Naive thymus-derived CD4-positive, alpha-beta T cell (primary cell): Measurements from ENCODE around the gene TCTN2. TPM values are rescaled to one million over a fixed set of nuclear protein-coding genes. Genes with fewer than 3 reads are reported as not detected.

Experiments
- ATAC-seq: fragments of 150-1000 bp; cut with Tn5 transposase; 2 replicates; pipeline ENCODE4 v1.10.0; 2021; ENCODE audit warnings: mild to moderate bottlenecking, moderate library complexity
- CTCF ChIA-PET: fragments of 350-600 bp; sonication (Branson Sonifier 250); formaldehyde crosslinking; loops from one replicate; lab custom pipeline; 2021; ENCODE audit warnings: antibody characterized with exemption; lab: Charles Lee
- POLR2A ChIA-PET: fragments of 350-600 bp; sonication (Branson Sonifier 250); formaldehyde crosslinking; loops from one replicate; lab custom pipeline; 2021; ENCODE audit warnings: antibody characterized with exemption, inconsistent platforms; lab: Charles Lee
- DNase-seq, 9 donors: peaks; one replicate each; pipeline versions ENCODE4 v3.0.0 to v3.0.0-alpha.2; 2020 to 2022; ENCODE audit warnings: mixed read lengths in 1 of 9
- H3K27ac ChIP-seq: one replicate; pipeline ENCODE4 v1.7.0; 2013; ENCODE audit warnings: mild to moderate bottlenecking, low read depth, low read length, moderate library complexity
- H3K27me3 ChIP-seq, 2 donors: one replicate each; pipeline ENCODE4 v1.7.0; 2013; ENCODE audit warnings: low read length in 2 of 2, mild to moderate bottlenecking in 2 of 2, moderate library complexity in 2 of 2; ENCODE audit not compliant: control insufficient read depth in 2 of 2, insufficient read depth in 2 of 2
- H3K36me3 ChIP-seq, 3 experiments: 1 replicate in 2 of 3; 2 replicates in 1 of 3; pipeline ENCODE4 v1.7.0; 2013; ENCODE audit warnings: low read length in 3 of 3, mild to moderate bottlenecking in 3 of 3, moderate library complexity in 1 of 3; ENCODE audit not compliant: insufficient read depth in 3 of 3, control insufficient read depth in 2 of 3
- H3K4me1 ChIP-seq, 2 donors: one replicate each; pipeline ENCODE4 v1.7.0; 2013; ENCODE audit warnings: low read length in 2 of 2, mild to moderate bottlenecking in 2 of 2, moderate library complexity in 1 of 2; ENCODE audit not compliant: control insufficient read depth in 2 of 2, insufficient read depth in 2 of 2
- H3K4me3 ChIP-seq: 2 replicates; pipeline ENCODE4 v1.7.0; 2013; ENCODE audit warnings: mild to moderate bottlenecking, low read length
- H3K9me3 ChIP-seq, 3 experiments: 1 replicate in 2 of 3; 2 replicates in 1 of 3; pipeline ENCODE4 v1.7.0; 2013; ENCODE audit warnings: low read length in 3 of 3; ENCODE audit not compliant: control insufficient read depth in 2 of 3
- H3K27ac Mint-ChIP-seq, 9 donors: one replicate each; pipeline ENCODE4 v1.8.0; 2020 to 2022; ENCODE audit warnings: mixed read lengths in 9 of 9, mild to moderate bottlenecking in 8 of 9, moderate library complexity in 5 of 9, inconsistent platforms in 2 of 9
- H3K27me3 Mint-ChIP-seq, 5 donors: one replicate each; pipeline ENCODE4 v1.8.0; 2021 to 2022; ENCODE audit warnings: mixed read lengths in 5 of 5, mild to moderate bottlenecking in 1 of 5
- H3K36me3 Mint-ChIP-seq, 5 donors: one replicate each; pipeline ENCODE4 v1.8.0; 2020 to 2022; ENCODE audit warnings: mixed read lengths in 5 of 5, mild to moderate bottlenecking in 3 of 5, inconsistent platforms in 1 of 5
- H3K4me1 Mint-ChIP-seq, 7 donors: one replicate each; pipeline ENCODE4 v1.8.0; 2020 to 2022; ENCODE audit warnings: mixed read lengths in 7 of 7, mild to moderate bottlenecking in 3 of 7, inconsistent platforms in 1 of 7
- H3K4me3 Mint-ChIP-seq, 10 donors: one replicate each; pipeline ENCODE4 v1.8.0; 2020 to 2022; ENCODE audit warnings: mild to moderate bottlenecking in 10 of 10, mixed read lengths in 10 of 10, moderate library complexity in 6 of 10, inconsistent platforms in 2 of 10
- H3K9me3 Mint-ChIP-seq, 11 donors: one replicate each; pipeline ENCODE4 v1.8.0; 2020 to 2022; ENCODE audit warnings: mixed read lengths in 11 of 11, mild to moderate bottlenecking in 4 of 11, inconsistent platforms in 1 of 11, moderate library complexity in 1 of 11
- intact Hi-C, 2 donors: fragments of 100-400 bp; cut with micrococcal nuclease; formaldehyde crosslinking; loops; one replicate each; pipeline ENCODE4 v1.15.1; 2023
- polyA plus RNA-seq, 2 donors: library from polyadenylated mRNA; unstranded; fragments of 300-500 nt; fragmentation: Illumina TruSeq; gene quantifications; one replicate each; pipeline ENCODE4 v1.2.3, GENCODE V29; 2021
- total RNA-seq, 6 experiments: library from RNA in 5 of 6; stranded (reverse) in 5 of 6; gene quantifications; 1 replicate in 5 of 6; 2 replicates in 1 of 6; pipeline ENCODE4 v1.2.3 and lab custom pipeline; 2021 to 2026

Gene TCTN2
- total and polyA plus RNA-seq, 7 experiments from 2014 or later = 1.1 to 9.1 (median 4.9) TPM

DNA sequence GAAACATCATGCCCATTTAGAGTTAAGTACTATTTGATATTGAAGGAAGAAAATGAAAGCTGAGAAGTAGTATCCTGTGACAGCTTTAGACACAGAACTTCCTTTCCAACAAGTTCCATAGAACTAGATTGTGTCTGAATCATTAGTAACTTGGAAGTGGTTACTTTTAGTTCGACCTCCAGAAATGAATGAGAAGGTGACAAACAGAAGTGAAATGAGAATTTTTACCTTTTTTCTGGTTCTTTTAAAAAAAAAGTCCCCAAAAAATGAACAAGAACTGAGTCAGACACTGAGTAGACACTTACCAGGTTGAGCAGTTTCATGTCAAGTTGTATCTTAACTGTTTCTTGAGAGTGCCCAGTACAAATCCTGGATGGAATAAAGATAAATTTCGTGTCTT lies 44.3 kb downstream of the TCTN2 start:
- CTCF ChIA-PET = no interaction called here
- Histone ChIP-seq H3K4me1 (peaks cover 11 to 21% of the 10 kb centered on the region in 2 donors), H3K9me3 (no peaks in the 10 kb centered on the region), H3K27me3 (no peaks in the 10 kb centered on the region), H3K36me3 (peaks cover 0 to 15% (median 0%) of the 10 kb centered on the region in 3 experiments), H3K27ac (no peak overlapping the region), H3K4me3 (no peak overlapping the region)
- no peak for ATAC-seq
- Mint-ChIP-seq H3K27me3 (no peaks in the 10 kb centered on the region), H3K9me3 (peaks cover 0 to 4% (median 0%) of the 10 kb centered on the region in 11 donors), H3K4me3 (peak overlapping the region in 6 of 10 donors; percentile 8 to 100 (median 34)), H3K27ac (peak overlapping the region in 2 of 9 donors; percentile 22 to 90), H3K36me3 (peaks cover 0 to 8% (median 4%) of the 10 kb centered on the region in 5 donors), H3K4me1 (peaks cover 28 to 49% (median 38%) of the 10 kb centered on the region in 7 donors)
- no peak for DNase-seq
- intact Hi-C loops = no loop called here
- POLR2A ChIA-PET = no interaction called here

DNA sequence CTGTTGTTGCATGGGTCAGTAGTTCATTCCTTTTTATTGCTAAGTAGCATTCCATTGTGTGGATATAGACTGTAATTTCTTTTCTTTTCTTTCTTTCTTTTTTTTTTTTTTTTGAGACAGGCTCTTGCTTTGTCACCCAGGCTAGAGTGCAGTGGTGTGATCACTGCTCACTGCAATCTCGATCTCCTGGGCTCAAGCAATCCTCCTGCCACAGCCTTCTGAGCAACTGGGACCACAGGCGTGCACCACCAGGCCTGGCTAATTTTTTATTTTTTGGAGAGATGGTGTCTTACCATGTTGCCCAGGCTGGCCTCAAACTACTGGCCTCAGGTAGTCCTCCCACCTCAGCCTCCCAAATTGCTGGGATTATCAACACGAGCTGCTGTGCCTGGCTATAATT lies 46.4 kb downstream of the TCTN2 start:
- Mint-ChIP-seq H3K9me3 (no peaks in the 10 kb centered on the region), H3K27ac (peak overlapping the region in 2 of 9 donors; percentile 28 to 74), H3K4me3 (peak overlapping the region in 2 of 10 donors; percentile 31 to 32), H3K4me1 (peaks cover 23 to 46% (median 33%) of the 10 kb centered on the region in 7 donors), H3K36me3 (peaks cover 0 to 13% (median 4%) of the 10 kb centered on the region in 5 donors), H3K27me3 (no peaks in the 10 kb centered on the region)
- ChIA-PET POLR2A (interaction anchor here (0.6 kb wide), 2 partner anchors 21 to 28 kb away, joined by 3 to 4 read pairs; no protein-coding TSS in a partner anchor), CTCF (no interaction called here)
- Histone ChIP-seq H3K36me3 (peaks cover 0 to 26% (median 4%) of the 10 kb centered on the region in 3 experiments), H3K4me3 (no peak overlapping the region), H3K27me3 (no peaks in the 10 kb centered on the region), H3K4me1 (peaks cover 11 to 15% of the 10 kb centered on the region in 2 donors), H3K27ac (no peak overlapping the region), H3K9me3 (no peaks in the 10 kb centered on the region)
- no peak for DNase-seq
- intact Hi-C loops = no loop called here
- no peak for ATAC-seq

DNA sequence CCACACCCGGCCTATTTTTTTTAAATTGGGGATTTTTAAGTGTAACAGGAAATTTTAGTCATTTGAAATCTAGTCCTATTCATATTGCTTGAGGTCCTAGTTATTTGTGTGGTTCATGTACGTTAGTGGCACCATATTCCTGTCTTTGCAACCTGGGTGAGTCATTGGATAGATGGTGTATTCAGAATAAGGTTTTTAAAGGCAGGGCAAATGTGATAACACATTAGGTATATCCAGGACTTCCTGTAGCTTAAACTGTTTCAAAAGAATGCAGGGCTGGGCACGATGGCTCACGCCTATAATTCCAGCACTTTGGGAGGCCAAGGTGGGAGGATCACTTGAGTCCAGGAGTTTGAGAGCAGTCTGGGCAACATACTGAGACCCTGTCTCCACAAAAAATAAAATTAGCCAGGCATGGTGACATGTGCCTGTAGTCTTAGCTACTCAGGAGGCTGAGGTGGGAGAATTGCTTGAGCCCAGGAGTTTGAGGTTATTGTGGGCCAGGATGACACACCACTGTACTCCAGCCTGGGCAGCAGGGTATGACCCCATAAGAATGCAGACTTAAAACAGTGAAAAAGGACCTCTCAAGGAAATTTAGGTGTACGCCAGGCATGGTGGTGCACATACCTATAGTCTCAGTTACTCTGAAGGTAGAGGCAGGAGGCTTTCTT lies 49.4 kb downstream of the TCTN2 start:
- CTCF ChIA-PET = no interaction called here
- Histone ChIP-seq H3K4me3 (no peak overlapping the region), H3K4me1 (no peaks in the 10 kb centered on the region), H3K27me3 (no peaks in the 10 kb centered on the region), H3K9me3 (no peaks in the 10 kb centered on the region), H3K27ac (no peak overlapping the region), H3K36me3 (peaks cover 0 to 33% (median 4%) of the 10 kb centered on the region in 3 experiments)
- no peak for DNase-seq
- POLR2A ChIA-PET = no interaction called here
- no peaks in the 10 kb centered on the region for H3K27me3 Mint-ChIP-seq
- H3K36me3 Mint-ChIP-seq = peaks cover 0 to 17% (median 4%) of the 10 kb centered on the region in 5 donors
- peaks cover 9 to 36% (median 15%) of the 10 kb centered on the region in 7 donors for H3K4me1 Mint-ChIP-seq
- H3K27ac Mint-ChIP-seq = peak overlapping the region in 1 of 9 donors; percentile 60
- ATAC-seq = no peak
- intact Hi-C loops = no loop called here
- no peak overlapping the region for H3K4me3 Mint-ChIP-seq
- no peaks in the 10 kb centered on the region for H3K9me3 Mint-ChIP-seq

DNA sequence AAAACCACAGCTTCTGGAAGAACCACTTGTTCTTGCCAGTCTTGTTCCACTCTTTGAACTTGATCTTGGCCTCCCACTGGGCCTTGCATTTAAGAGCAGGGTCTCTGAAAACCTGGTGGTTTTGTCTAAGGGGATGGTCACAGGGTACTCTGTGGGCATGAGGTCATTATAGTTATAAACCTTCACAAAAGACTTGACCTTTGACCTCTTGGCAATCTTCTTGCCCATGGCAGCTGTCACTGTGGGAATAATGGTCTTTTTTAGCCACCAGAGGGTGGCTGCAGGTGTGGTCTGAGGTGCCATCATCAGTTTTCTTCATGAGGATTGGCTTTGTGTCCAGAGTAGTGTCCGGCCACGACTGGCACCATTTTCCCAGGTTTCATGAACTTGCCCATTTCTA lies 50.3 kb downstream of the TCTN2 start:
- POLR2A ChIA-PET = interaction anchor here (2.4 kb wide), 1 partner anchor 9 kb away, joined by 10 read pairs; the partner anchor contains the start of gene ATP6V0A2
- Mint-ChIP-seq H3K4me1 (peaks cover 9 to 35% (median 13%) of the 10 kb centered on the region in 7 donors), H3K9me3 (no peaks in the 10 kb centered on the region), H3K36me3 (peaks cover 0 to 23% (median 9%) of the 10 kb centered on the region in 5 donors), H3K4me3 (no peak overlapping the region), H3K27me3 (no peaks in the 10 kb centered on the region), H3K27ac (no peak overlapping the region)
- intact Hi-C loops = no loop called here
- no peak overlapping the region for H3K4me3 ChIP-seq
- H3K27me3 ChIP-seq = no peaks in the 10 kb centered on the region
- ATAC-seq = no peak
- peaks cover 0 to 38% (median 4%) of the 10 kb centered on the region in 3 experiments for H3K36me3 ChIP-seq
- H3K4me1 ChIP-seq = no peaks in the 10 kb centered on the region
- CTCF ChIA-PET = no interaction called here
- DNase-seq = no peak
- H3K27ac ChIP-seq = no peak overlapping the region
- no peaks in the 10 kb centered on the region for H3K9me3 ChIP-seq

DNA sequence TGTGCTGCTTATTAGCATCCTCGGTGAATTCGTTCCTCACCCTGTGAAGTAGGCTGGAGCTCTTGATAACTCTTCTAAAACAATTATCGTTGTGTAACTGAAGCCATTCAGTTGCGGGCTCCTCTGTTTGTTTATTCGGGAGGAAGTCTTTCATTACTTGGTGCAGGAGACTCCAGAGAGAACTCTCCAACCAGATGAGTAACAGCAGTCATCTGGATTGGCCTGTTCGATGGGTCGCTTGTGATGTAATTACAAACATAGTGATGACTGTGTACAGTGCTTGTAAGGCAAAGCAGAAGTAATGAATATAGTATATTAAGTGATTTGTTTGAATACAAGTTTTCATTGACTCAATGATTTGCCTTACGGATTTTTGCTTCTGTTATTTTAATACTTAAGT lies 52.1 kb downstream of the TCTN2 start:
- Mint-ChIP-seq H3K4me1 (peaks cover 4 to 32% (median 9%) of the 10 kb centered on the region in 7 donors), H3K36me3 (peaks cover 0 to 36% (median 15%) of the 10 kb centered on the region in 5 donors), H3K9me3 (no peaks in the 10 kb centered on the region), H3K4me3 (peak overlapping the region in 2 of 10 donors; percentile 16 to 32), H3K27ac (no peak overlapping the region), H3K27me3 (no peaks in the 10 kb centered on the region)
- no peak for ATAC-seq
- H3K27ac ChIP-seq = no peak overlapping the region
- H3K36me3 ChIP-seq = peaks cover 0 to 53% (median 8%) of the 10 kb centered on the region in 3 experiments
- POLR2A ChIA-PET = interaction anchor here (2.4 kb wide), 1 partner anchor 10 kb away, joined by 10 read pairs; the partner anchor contains the start of gene ATP6V0A2
- CTCF ChIA-PET = no interaction called here
- H3K4me1 ChIP-seq = no peaks in the 10 kb centered on the region
- no peaks in the 10 kb centered on the region for H3K27me3 ChIP-seq
- H3K9me3 ChIP-seq = no peaks in the 10 kb centered on the region
- intact Hi-C loops = no loop called here
- DNase-seq = no peak
- H3K4me3 ChIP-seq = no peak overlapping the region

DNA sequence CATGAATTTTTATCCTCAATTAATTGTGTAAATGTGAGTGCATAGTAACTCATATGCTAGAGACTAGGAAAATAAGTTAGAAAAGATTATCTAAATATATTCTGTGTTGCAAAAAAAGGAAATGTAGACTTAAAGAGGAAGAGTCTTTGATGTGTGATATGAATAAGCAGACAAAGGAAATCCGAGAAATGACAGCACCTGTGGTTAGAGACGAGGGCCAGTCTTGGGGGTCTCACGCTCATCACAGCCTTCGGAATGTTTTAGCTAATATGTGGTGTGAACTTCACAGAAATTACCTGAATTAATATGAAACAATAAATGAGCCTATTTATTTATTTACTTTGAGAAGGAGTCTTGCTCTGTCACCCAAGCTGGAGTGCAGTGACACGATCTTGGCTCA lies 52.9 kb downstream of the TCTN2 start:
- peaks cover 0 to 60% (median 12%) of the 10 kb centered on the region in 3 experiments for H3K36me3 ChIP-seq
- POLR2A ChIA-PET = interaction anchor here (1.6 kb wide), 1 partner anchor 11 kb away, joined by 5 read pairs; the partner anchor contains the start of gene ATP6V0A2

More for the DNA sequence above, 52.9 kb downstream of the TCTN2 start:
- DNase-seq (no peak), ATAC-seq (no peak)
- Histone ChIP-seq H3K9me3 (no peaks in the 10 kb centered on the region), H3K27ac (no peak overlapping the region), H3K4me1 (no peaks in the 10 kb centered on the region), H3K27me3 (no peaks in the 10 kb centered on the region), H3K4me3 (no peak overlapping the region)
- Mint-ChIP-seq H3K4me1 (peaks cover 4 to 32% (median 9%) of the 10 kb centered on the region in 7 donors), H3K36me3 (peaks cover 0 to 44% (median 20%) of the 10 kb centered on the region in 5 donors), H3K9me3 (no peaks in the 10 kb centered on the region), H3K27ac (peak overlapping the region in 4 of 9 donors; percentile 22 to 74 (median 46)), H3K4me3 (peak overlapping the region in 7 of 10 donors; percentile 27 to 67 (median 56)), H3K27me3 (no peaks in the 10 kb centered on the region)
- intact Hi-C loops = no loop called here
- CTCF ChIA-PET = no interaction called here
